ENCODE measurements around the gene PROS1.
"Not testable (repeated sequence)": the region's sequence is repeated elsewhere in the genome, so short reads cannot be mapped to it uniquely, and the experiment has no call there.

The PROS1 gene

GRCh38 chr3:93969443-93969842 is 4.3 kb downstream of the PROS1 start:
- Histone ChIP-seq H3K9me3 (replicated peaks; ENCODE audit: insufficient read depth, low read length) (no peaks in the 10 kb centered on the region), H3K4me2 (ENCODE audit: low read depth, low read length) (no peak overlapping the region), H3K27me3 (replicated peaks; ENCODE audit: insufficient read depth, low read length) (no peaks in the 10 kb centered on the region), H3K79me2 (ENCODE audit: low read length) (no peaks in the 10 kb centered on the region), H3K9me2 (replicated peaks; ENCODE audit: insufficient read depth, low read length) (no peaks in the 10 kb centered on the region), H3K27ac (ENCODE audit: low read length) (no peak overlapping the region), H2AFZ (ENCODE audit: low read length) (no peak overlapping the region), H4K20me1 (ENCODE audit: insufficient read depth, low read length) (no peaks in the 10 kb centered on the region), H3K36me3 (replicated peaks; ENCODE audit: insufficient read depth, low read length) (no peaks in the 10 kb centered on the region), H3K9ac (ENCODE audit: low read length) (no peak overlapping the region), H3K4me1 (ENCODE audit: low read length) (no peaks in the 10 kb centered on the region), H3K4me3 (ENCODE audit: low read length) (no peak overlapping the region), H3F3A (ENCODE audit: insufficient read depth, low read length) (no peaks in the 10 kb centered on the region)
- no peak for DNase-seq
- TF ChIP-seq EZH2 (optimal IDR thresholded peaks at IDR 0.05; ENCODE audit: low read depth, low read length) (no peak), CTCF (IDR thresholded peaks at IDR 0.05; ENCODE audit: low read length) (no peak), EZH2phosphoT487 (IDR thresholded peaks at IDR 0.05; ENCODE audit: low read length) (no peak)

- not testable (repeated sequence) for H3K4me3 ChIP-seq (ENCODE audit: low read length); H3K27me3 ChIP-seq (replicated peaks; ENCODE audit: insufficient read depth, low read length); H3K9me3 ChIP-seq (replicated peaks; ENCODE audit: insufficient read depth, low read length); H3F3A ChIP-seq (ENCODE audit: insufficient read depth, low read length); DNase-seq; H3K9me2 ChIP-seq (replicated peaks; ENCODE audit: insufficient read depth, low read length); H3K79me2 ChIP-seq (ENCODE audit: low read length); H3K4me1 ChIP-seq (ENCODE audit: low read length); H2AFZ ChIP-seq (ENCODE audit: low read length); H4K20me1 ChIP-seq (ENCODE audit: insufficient read depth, low read length); H3K27ac ChIP-seq (ENCODE audit: low read length); H3K4me2 ChIP-seq (ENCODE audit: low read depth, low read length); H3K9ac ChIP-seq (ENCODE audit: low read length); H3K36me3 ChIP-seq (replicated peaks; ENCODE audit: insufficient read depth, low read length)
These were observed 8.6 kb downstream of the PROS1 start for GRCh38 chr3:93965106-93965505.

- Histone ChIP-seq H3K9me3 (replicated peaks; ENCODE audit: insufficient read depth, low read length) (no peaks in the 10 kb centered on the region), H3F3A (ENCODE audit: insufficient read depth, low read length) (no peaks in the 10 kb centered on the region), H3K27ac (ENCODE audit: low read length) (no peak overlapping the region), H4K20me1 (ENCODE audit: insufficient read depth, low read length) (no peaks in the 10 kb centered on the region), H3K36me3 (replicated peaks; ENCODE audit: insufficient read depth, low read length) (no peaks in the 10 kb centered on the region), H2AFZ (ENCODE audit: low read length) (no peak overlapping the region), H3K79me2 (ENCODE audit: low read length) (no peaks in the 10 kb centered on the region), H3K4me1 (ENCODE audit: low read length) (no peaks in the 10 kb centered on the region), H3K27me3 (replicated peaks; ENCODE audit: insufficient read depth, low read length) (no peaks in the 10 kb centered on the region), H3K9me2 (replicated peaks; ENCODE audit: insufficient read depth, low read length) (no peaks in the 10 kb centered on the region), H3K4me2 (ENCODE audit: low read depth, low read length) (no peak overlapping the region), H3K4me3 (ENCODE audit: low read length) (no peak overlapping the region), H3K9ac (ENCODE audit: low read length) (no peak overlapping the region)
- TF ChIP-seq CTCF (IDR thresholded peaks at IDR 0.05; ENCODE audit: low read length) = no peak
- TF ChIP-seq EZH2 (optimal IDR thresholded peaks at IDR 0.05; ENCODE audit: low read depth, low read length) = no peak
- no peak for TF ChIP-seq EZH2phosphoT487 (IDR thresholded peaks at IDR 0.05; ENCODE audit: low read length)
- no peak for DNase-seq
These were observed 10.9 kb downstream of the PROS1 start for GRCh38 chr3:93962798-93963197.

GRCh38 chr3:93961489-93961888 is 12.2 kb downstream of the PROS1 start:
- no peak for DNase-seq
- H3K79me2 ChIP-seq (ENCODE audit: low read length) = no peaks in the 10 kb centered on the region
- H3K27me3 ChIP-seq (replicated peaks; ENCODE audit: insufficient read depth, low read length) = no peaks in the 10 kb centered on the region
- H3K9ac ChIP-seq (ENCODE audit: low read length) = no peak overlapping the region
- no peaks in the 10 kb centered on the region for H3K4me1 ChIP-seq (ENCODE audit: low read length)
- H3K27ac ChIP-seq (ENCODE audit: low read length) = no peak overlapping the region
- H3K9me2 ChIP-seq (replicated peaks; ENCODE audit: insufficient read depth, low read length) = no peaks in the 10 kb centered on the region
- H3K4me2 ChIP-seq (ENCODE audit: low read depth, low read length) = no peak overlapping the region
- H3K9me3 ChIP-seq (replicated peaks; ENCODE audit: insufficient read depth, low read length) = no peaks in the 10 kb centered on the region
- no peaks in the 10 kb centered on the region for H3F3A ChIP-seq (ENCODE audit: insufficient read depth, low read length)
- no peak overlapping the region for H3K4me3 ChIP-seq (ENCODE audit: low read length)
- H3K36me3 ChIP-seq (replicated peaks; ENCODE audit: insufficient read depth, low read length) = no peaks in the 10 kb centered on the region
- H2AFZ ChIP-seq (ENCODE audit: low read length) = no peak overlapping the region
- TF ChIP-seq CTCF (IDR thresholded peaks at IDR 0.05; ENCODE audit: low read length) (no peak), EZH2phosphoT487 (IDR thresholded peaks at IDR 0.05; ENCODE audit: low read length) (no peak), EZH2 (optimal IDR thresholded peaks at IDR 0.05; ENCODE audit: low read depth, low read length) (no peak)
- H4K20me1 ChIP-seq (ENCODE audit: insufficient read depth, low read length) = no peaks in the 10 kb centered on the region
